GM18907 (cell line): ENCODE measurements around the gene TRAF3IP1.

Experiments
- ATAC-seq: cut with Tn5 transposase; IDR thresholded peaks from one replicate; pipeline ENCODE4 v1.9.1; 2021; ENCODE audit warnings: mild to moderate bottlenecking, moderate library complexity; ENCODE audit not compliant: unreplicated experiment

Gene TRAF3IP1

GRCh38 chr2:238378230-238379095 lies 58.1 kb downstream of the TRAF3IP1 start:
- no peak for ATAC-seq

GRCh38 chr2:238379096-238379810 lies 58.9 kb downstream of the TRAF3IP1 start:
- ATAC-seq: peak; percentile 48

DNA sequence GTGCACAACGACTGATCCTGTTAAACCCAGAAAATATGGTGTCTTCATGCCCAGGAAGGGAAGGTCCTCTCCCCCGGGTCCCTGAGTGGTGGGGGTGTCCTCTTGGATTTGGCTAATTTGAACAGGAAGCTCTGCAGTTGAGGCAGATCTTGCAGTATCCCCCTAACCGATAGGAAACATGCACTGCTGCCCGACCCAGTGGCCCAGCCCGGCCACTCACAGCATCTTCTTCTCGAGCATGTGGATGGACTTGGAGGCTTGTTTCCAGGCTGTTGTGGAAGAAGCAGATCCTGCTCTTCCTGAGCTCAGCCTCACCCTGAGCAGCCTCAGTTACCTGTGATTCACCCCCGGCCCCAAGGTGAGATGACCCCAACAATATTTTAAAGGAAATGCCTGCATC lies 60.0 kb downstream of the TRAF3IP1 start:
- no peak for ATAC-seq

GRCh38 chr2:238380785-238381184 lies 60.5 kb downstream of the TRAF3IP1 start:
- no peak for ATAC-seq

- no peak for ATAC-seq
Measured at GRCh38 chr2:238381341-238382115, 61.2 kb downstream of the TRAF3IP1 start.

- ATAC-seq: no peak
Measured at GRCh38 chr2:238382381-238382781, 62.1 kb downstream of the TRAF3IP1 start.

DNA sequence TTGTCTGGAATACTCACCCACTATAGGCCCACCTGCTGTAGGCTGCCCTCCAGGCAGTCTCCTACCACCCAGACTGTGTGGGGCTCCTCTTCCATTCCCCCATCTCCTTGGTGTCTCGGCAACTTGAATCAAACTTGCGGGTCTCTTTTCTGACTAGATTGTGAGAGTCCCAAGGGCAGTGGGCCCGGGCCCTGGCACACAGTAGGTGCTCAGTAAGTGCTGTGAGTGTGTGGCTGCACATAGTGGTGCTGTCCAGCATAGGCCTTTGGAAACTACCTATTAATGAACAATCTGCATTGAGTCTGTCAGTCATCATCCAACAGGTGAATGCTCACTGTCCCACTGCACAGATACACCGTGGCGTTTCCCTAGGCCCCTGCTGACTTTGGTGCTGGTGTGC lies 62.8 kb downstream of the TRAF3IP1 start:
- no peak for ATAC-seq

DNA sequence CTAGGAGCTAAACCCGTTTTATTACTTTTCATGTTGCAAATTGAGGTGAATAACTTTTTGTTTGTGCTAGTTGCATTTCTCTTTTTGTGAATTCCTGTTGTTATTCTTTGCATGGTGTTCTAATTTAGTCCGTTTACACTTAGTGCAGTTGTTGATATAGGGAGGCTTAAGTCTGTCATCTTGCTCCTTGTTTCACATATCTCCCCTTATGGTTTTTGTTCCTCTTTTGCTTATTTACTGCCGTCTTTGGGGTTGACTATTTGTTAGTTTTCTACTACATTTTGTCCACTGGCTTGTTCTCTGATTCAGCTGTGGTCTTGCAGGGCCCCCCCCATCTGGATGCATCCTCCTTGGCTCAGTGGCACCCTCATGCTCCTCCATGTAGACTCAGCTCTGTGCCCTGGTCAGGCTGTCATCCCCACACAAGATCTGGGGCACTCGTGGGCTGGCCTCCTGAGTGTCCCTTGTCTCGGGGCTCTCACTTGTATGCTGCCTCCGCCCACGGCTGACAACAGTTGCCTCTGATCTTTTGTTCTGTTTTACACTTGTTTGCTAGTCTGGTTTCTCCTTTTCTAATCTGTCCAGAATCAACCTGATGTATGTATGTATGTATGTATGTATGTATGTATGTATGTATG lies 63.5 kb downstream of the TRAF3IP1 start:
- no peak for ATAC-seq

- no peak for ATAC-seq
Measured at GRCh38 chr2:238387332-238387731, 67.0 kb downstream of the TRAF3IP1 start.

GRCh38 chr2:238388794-238389193 lies 68.5 kb downstream of the TRAF3IP1 start:
- ATAC-seq: no peak

GRCh38 chr2:238389988-238390589 lies 69.8 kb downstream of the TRAF3IP1 start:
- ATAC-seq: no peak

DNA sequence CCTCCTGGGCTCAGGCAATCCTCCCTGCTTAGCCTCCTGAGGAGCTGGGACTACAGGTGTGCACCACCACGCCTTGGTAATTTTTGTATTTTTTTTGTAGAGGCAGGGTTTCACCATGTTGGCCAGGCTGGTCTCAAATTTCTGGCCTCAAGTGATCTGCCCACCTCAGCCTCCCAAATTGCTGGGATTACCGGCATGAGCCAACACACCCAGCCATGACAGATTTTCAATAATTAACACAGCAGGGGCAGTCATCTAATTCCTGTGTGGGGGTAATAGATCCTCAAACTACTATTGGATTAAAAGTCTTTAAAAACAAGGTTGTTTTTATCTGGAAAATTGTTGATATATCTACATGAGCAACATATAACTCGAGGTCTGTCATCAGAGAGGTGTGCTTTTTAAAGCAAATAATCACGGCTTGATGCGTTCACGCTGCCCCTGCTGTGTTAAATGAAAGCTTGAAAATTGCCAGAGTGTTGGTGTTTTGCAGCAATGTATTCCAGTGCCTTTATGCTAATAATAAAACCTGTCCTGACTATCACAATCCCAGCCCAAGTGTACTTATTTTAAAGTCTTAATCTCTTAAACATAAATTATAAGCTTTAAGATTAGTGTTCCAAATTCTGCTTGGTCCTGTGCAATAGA lies 70.8 kb downstream of the TRAF3IP1 start:
- ATAC-seq: no peak

DNA sequence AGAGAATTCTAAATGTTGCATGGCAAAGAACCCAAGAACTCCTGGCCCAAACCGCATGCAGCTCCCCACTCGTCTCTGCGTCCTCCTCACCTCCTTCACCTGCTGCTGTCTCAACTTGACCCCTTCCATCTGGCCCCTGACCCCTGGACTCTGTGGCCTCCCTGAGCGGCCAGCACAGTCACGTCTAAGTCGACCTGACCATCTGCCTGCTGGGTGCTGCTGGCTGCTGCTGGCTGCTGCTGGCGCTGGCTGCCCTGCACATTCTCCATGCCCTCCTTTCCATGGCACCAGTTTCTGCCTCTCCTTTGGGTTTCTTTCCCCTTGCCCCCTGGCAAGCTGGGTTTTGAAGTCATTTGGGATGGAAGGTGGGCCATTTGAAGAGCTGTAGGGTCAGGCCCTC lies 76.3 kb downstream of the TRAF3IP1 start:
- no peak for ATAC-seq

GRCh38 chr2:238397356-238397755 lies 77.0 kb downstream of the TRAF3IP1 start:
- no peak for ATAC-seq

GRCh38 chr2:238398577-238398976 lies 78.3 kb downstream of the TRAF3IP1 start:
- no peak for ATAC-seq

GRCh38 chr2:238399094-238399493 lies 78.8 kb downstream of the TRAF3IP1 start:
- ATAC-seq: no peak

- no peak for ATAC-seq
Measured at GRCh38 chr2:238401551-238401950, 81.2 kb downstream of the TRAF3IP1 start.

DNA sequence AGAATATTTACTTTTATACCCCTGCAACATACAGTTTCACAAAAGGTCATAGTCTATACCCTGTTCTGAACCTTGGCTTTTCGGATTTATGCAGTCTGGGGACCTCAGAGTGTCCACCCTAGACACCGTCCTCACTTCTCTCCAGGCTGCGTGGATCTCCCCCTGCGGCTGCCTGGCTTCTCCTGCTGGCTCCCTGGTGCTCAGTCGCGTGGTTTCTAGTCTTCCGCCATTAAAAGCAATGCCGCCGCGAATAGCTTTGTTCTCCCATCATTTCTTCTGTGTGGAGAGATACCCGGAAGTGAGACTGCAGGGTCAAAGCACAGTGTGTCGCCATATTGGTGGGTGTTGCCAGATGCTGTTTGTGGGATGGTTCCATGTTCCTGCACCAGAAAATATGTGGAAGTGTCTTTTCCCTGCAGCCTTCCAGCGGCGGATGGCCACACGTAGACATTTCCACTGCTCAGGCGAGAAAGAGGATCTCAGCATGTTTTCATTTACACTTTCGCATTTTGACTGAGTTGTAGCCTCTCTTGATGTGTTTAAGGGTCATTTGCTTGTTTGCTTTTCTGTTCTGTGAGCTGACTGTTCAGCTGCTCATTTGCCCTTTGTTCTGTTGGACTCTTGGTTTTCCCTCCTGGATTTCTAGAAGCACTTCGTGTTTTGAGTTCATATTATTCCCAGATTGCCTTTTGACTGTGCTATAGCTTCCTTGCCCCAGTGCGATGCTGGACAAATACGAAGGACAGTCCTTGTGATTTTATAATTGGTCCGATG lies 83.5 kb downstream of the TRAF3IP1 start:
- no peak for ATAC-seq
